Keratinocyte (primary cell): ENCODE measurements around the gene MCRIP2.

Experiments
- EZH2 ChIP-seq: IDR thresholded peaks from one replicate; pipeline ENCODE4 v1.6.1; 2012; ENCODE audit warnings: inconsistent platforms, mild to moderate bottlenecking, low read length, moderate library complexity
- TF ChIP-seq, protein P1 (sequence below), 3 experiments: IDR thresholded peaks in 1 of 3; conservative IDR thresholded peaks in 1 of 3; optimal IDR thresholded peaks in 1 of 3; 2 replicates in 2 of 3; 3 replicates in 1 of 3; pipeline versions ENCODE3 to v1.5.1; 2011; ENCODE audit warnings: low read length in 3 of 3, mild to moderate bottlenecking in 3 of 3, moderate library complexity in 2 of 3, control low read depth in 1 of 3, inconsistent platforms in 1 of 3; ENCODE audit not compliant: insufficient read depth in 2 of 3; ENCODE audit errors: extremely low read depth in 1 of 3

DNA sequence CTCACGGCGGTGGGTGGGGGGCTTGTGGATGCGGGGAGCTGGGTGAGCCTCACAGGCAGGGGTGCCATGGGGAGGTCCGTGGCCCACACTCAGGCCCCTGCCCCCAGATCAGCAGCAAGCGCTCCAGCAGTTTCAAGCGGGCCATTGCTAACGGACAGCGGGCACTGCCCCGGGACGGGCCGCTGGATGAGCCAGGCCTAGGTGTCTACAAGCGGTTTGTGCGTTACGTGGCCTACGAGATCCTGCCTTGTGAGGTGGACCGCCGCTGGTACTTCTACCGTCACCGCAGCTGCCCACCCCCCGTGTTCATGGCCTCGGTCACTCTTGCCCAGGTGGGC is 34.9 kb downstream of the MCRIP2 start:
- TF ChIP-seq, protein P1, sequence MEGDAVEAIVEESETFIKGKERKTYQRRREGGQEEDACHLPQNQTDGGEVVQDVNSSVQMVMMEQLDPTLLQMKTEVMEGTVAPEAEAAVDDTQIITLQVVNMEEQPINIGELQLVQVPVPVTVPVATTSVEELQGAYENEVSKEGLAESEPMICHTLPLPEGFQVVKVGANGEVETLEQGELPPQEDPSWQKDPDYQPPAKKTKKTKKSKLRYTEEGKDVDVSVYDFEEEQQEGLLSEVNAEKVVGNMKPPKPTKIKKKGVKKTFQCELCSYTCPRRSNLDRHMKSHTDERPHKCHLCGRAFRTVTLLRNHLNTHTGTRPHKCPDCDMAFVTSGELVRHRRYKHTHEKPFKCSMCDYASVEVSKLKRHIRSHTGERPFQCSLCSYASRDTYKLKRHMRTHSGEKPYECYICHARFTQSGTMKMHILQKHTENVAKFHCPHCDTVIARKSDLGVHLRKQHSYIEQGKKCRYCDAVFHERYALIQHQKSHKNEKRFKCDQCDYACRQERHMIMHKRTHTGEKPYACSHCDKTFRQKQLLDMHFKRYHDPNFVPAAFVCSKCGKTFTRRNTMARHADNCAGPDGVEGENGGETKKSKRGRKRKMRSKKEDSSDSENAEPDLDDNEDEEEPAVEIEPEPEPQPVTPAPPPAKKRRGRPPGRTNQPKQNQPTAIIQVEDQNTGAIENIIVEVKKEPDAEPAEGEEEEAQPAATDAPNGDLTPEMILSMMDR (optimal IDR thresholded peaks at IDR 0.05 in 1 of 3, IDR thresholded peaks at IDR 0.05 in 1 of 3, conservative IDR thresholded peaks at IDR 0.05 in 1 of 3; ENCODE audit: extremely low read depth in 1 of 3, insufficient read depth in 2 of 3, low read length in 3 of 3) = no peak
- no peak for TF ChIP-seq EZH2
